ENCODE measurements around the gene OR51E1. TPM values are rescaled to one million over a fixed set of nuclear protein-coding genes. Genes with fewer than 3 reads are reported as not detected.

The OR51E1 gene
- total RNA-seq, 1 donor from 2014 or later: not detected

GRCh38 chr11:4610258-4610935 is 33.4 kb upstream of the OR51E1 start:
- intact Hi-C loops (cut with DNase I): no loop called here
- Histone ChIP-seq H3K36me3 (peaks cover 2% of the 10 kb centered on the region), H3K4me3 (peak overlapping the region; percentile 14), H3K4me1 (peaks cover 13% of the 10 kb centered on the region), H3K27ac (peak overlapping the region; percentile 2), H3K27me3 (no peaks in the 10 kb centered on the region), H3K9me3 (no peaks in the 10 kb centered on the region)
- ATAC-seq (no peak), DNase-seq (no peak)
- TF ChIP-seq, protein P1, sequence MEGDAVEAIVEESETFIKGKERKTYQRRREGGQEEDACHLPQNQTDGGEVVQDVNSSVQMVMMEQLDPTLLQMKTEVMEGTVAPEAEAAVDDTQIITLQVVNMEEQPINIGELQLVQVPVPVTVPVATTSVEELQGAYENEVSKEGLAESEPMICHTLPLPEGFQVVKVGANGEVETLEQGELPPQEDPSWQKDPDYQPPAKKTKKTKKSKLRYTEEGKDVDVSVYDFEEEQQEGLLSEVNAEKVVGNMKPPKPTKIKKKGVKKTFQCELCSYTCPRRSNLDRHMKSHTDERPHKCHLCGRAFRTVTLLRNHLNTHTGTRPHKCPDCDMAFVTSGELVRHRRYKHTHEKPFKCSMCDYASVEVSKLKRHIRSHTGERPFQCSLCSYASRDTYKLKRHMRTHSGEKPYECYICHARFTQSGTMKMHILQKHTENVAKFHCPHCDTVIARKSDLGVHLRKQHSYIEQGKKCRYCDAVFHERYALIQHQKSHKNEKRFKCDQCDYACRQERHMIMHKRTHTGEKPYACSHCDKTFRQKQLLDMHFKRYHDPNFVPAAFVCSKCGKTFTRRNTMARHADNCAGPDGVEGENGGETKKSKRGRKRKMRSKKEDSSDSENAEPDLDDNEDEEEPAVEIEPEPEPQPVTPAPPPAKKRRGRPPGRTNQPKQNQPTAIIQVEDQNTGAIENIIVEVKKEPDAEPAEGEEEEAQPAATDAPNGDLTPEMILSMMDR (IDR thresholded peaks at IDR 0.05): no peak

DNA sequence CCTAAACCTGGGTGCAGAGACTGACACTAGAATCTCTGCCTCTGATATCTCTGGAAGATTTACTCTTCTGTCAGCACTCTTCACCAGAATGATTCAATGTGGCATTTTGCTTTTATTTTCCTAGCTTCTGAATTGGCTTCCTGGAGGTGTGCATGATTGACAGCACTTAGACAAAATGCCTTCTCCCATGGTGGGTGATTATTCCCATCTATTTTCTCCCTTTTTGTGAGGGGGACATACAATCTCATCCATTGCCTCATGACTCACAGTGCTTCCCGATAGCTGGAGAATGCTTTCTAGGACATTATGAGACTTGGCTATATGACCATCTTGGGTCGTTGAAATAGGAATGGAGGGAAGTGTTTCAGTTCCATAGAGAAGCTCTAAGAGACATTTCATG is 31.8 kb upstream of the OR51E1 start:
- no peak overlapping the region for H3K27ac ChIP-seq
- no peak for DNase-seq

GRCh38 chr11:4615856-4616444 is 27.8 kb upstream of the OR51E1 start:
- intact Hi-C loops (cut with DNase I): no loop called here
- no peak for DNase-seq
- Histone ChIP-seq H3K4me3 (no peak overlapping the region), H3K27me3 (no peaks in the 10 kb centered on the region), H3K36me3 (no peaks in the 10 kb centered on the region), H3K9me3 (no peaks in the 10 kb centered on the region), H3K4me1 (no peaks in the 10 kb centered on the region), H3K27ac (no peak overlapping the region)
- TF ChIP-seq, protein P1 (IDR thresholded peaks at IDR 0.05): no peak
- no peak for ATAC-seq

More for the DNA sequence above, 31.8 kb upstream of the OR51E1 start:
- intact Hi-C loops (cut with DNase I): no loop called here
- ATAC-seq: no peak
- Histone ChIP-seq H3K36me3 (no peaks in the 10 kb centered on the region), H3K4me3 (no peak overlapping the region), H3K4me1 (peaks cover 5% of the 10 kb centered on the region), H3K9me3 (no peaks in the 10 kb centered on the region), H3K27me3 (no peaks in the 10 kb centered on the region)
- TF ChIP-seq, protein P1 (IDR thresholded peaks at IDR 0.05): no peak

- no peaks in the 10 kb centered on the region for H3K4me1 ChIP-seq
- ATAC-seq: no peak
- H3K4me3 ChIP-seq: no peak overlapping the region
- no peak overlapping the region for H3K27ac ChIP-seq
- DNase-seq: no peak
- no peaks in the 10 kb centered on the region for H3K9me3 ChIP-seq
- intact Hi-C loops (cut with DNase I): no loop called here
- H3K36me3 ChIP-seq: no peaks in the 10 kb centered on the region
- H3K27me3 ChIP-seq: no peaks in the 10 kb centered on the region
- TF ChIP-seq, protein P1 (IDR thresholded peaks at IDR 0.05): no peak
These were observed 24.3 kb upstream of the OR51E1 start for GRCh38 chr11:4619514-4619913.

- ATAC-seq: peak; percentile 73
- no peak overlapping the region for H3K27ac ChIP-seq
- peaks cover 5% of the 10 kb centered on the region for H3K9me3 ChIP-seq
- DNase-seq: no peak
- H3K27me3 ChIP-seq: no peaks in the 10 kb centered on the region
- intact Hi-C loops (cut with DNase I): no loop called here
- H3K4me3 ChIP-seq: no peak overlapping the region
- TF ChIP-seq, protein P1 (IDR thresholded peaks at IDR 0.05): peak; percentile 46
- no peaks in the 10 kb centered on the region for H3K36me3 ChIP-seq
- no peaks in the 10 kb centered on the region for H3K4me1 ChIP-seq
These were observed 17.3 kb upstream of the OR51E1 start for GRCh38 chr11:4626207-4627099.

All from upper lobe of right lung (tissue), 1 donor.